IPS-18a (cell line): Measurements from ENCODE around the gene ITM2C.

Source experiments
- H3K27ac ChIP-seq: one replicate; pipeline ENCODE4 v1.5.1; 2013; ENCODE audit warnings: low read length
- H3K27me3 ChIP-seq: one replicate; pipeline ENCODE4 v1.6.1; 2013; ENCODE audit warnings: mild to moderate bottlenecking, low read length; ENCODE audit not compliant: control insufficient read depth, insufficient read depth
- H3K36me3 ChIP-seq: one replicate; pipeline ENCODE4 v1.6.1; 2013; ENCODE audit warnings: low read depth, low read length; ENCODE audit not compliant: control insufficient read depth
- H3K4me1 ChIP-seq: one replicate; pipeline ENCODE4 v1.6.1; 2013; ENCODE audit warnings: low read depth, low read length; ENCODE audit not compliant: control insufficient read depth
- H3K4me3 ChIP-seq: one replicate; pipeline ENCODE4 v1.5.1; 2013; ENCODE audit warnings: low read length
- H3K9ac ChIP-seq: one replicate; pipeline ENCODE4 v1.6.1; 2013; ENCODE audit warnings: mild to moderate bottlenecking, low read length, moderate library complexity
- H3K9me3 ChIP-seq: one replicate; pipeline ENCODE4 v1.6.1; 2013; ENCODE audit warnings: low read depth, low read length; ENCODE audit not compliant: control insufficient read depth

Gene ITM2C

DNA sequence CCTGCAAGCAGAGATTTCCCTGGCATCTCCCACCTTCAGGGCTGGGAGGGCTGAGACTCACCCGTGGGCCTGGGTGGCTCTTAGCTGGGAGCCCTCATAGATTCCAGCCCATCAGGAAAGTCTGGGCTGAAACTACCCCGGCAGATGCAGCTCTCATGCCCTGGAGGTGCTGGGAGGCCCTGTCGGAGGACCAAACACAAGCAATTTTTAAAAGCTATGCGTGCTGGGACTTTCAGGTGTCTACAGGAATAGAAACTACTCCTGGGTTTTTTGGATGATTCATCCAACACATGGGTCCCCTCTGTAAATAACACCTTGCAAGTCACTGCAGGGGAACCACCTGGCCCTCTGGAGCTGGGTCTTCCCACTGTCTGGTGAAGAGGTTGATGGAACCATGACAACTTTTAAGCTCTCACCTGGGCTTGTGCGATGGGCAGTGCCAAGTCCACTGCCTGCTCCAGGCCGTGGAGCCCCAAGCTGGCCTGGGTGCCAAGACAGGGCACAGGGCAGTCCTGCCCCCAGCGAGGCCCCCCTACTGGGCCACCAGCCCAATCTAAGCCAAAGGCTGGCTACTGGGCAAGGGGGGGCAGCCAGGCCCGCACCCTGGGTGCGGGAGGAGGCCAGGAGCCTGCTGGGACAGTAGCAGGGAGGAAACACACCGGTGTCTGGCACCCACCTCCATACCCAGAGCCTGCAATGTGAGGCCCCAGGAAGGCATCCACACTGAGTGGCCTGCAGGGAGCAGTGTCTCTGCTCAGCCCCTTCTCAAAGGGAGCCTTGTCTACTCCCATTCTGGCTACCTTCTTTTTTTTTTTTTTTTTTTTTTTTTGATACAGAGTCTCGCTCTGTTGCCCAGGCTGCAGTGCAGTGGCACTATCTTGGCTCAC lies 61.4 kb downstream of the ITM2C start:
- Histone ChIP-seq H3K9ac (no peak overlapping the region), H3K27ac (no peak overlapping the region), H3K9me3 (no peaks in the 10 kb centered on the region)

DNA sequence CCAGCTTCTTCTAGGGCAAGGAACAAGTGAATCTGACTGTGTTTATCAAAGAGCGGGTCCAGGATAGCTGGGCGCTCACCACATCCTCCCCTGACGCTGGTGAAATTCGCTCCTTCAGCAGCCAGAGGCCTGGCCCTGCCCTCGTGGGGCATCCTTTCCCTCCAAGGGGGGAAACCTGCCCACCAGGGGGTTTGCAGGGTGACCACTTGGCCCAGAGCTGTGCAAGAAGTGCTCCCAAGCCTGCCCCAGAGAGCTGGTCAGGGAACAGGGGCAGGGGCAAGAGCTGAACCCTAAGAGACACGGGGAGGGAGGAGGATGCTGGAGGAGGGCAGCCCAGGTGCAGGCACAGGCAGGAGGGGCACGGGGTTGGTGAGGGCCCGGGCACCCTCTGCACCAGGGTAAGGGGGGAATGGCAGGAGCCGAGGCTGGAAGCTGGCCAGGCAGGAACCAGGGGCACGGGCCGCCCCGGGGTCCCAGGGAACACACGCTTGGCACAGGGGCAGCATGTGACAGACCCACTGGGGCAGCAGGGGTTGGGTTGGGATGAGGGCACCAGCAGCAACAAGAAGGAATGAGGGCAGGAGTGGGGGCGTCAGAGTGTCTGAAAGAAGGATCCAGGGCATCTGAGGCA lies 63.1 kb downstream of the ITM2C start:
- Histone ChIP-seq H3K9me3 (no peaks in the 10 kb centered on the region), H3K27ac (no peak overlapping the region), H3K36me3 (no peaks in the 10 kb centered on the region), H3K27me3 (no peaks in the 10 kb centered on the region), H3K4me1 (no peaks in the 10 kb centered on the region), H3K4me3 (no peak overlapping the region), H3K9ac (no peak overlapping the region)

More for the DNA sequence above, 61.4 kb downstream of the ITM2C start:
- no peaks in the 10 kb centered on the region for H3K27me3 ChIP-seq
- H3K4me1 ChIP-seq = no peaks in the 10 kb centered on the region
- no peaks in the 10 kb centered on the region for H3K36me3 ChIP-seq
- H3K4me3 ChIP-seq = no peak overlapping the region
